Measurements from ENCODE around the gene PLAC8.
A peak's percentile ranks its signal among the peaks of the same experiment; 100 is the strongest.
"Not testable (repeated sequence)": the region's sequence is repeated elsewhere in the genome, so short reads cannot be mapped to it uniquely, and the experiment has no call there.

The PLAC8 gene

DNA sequence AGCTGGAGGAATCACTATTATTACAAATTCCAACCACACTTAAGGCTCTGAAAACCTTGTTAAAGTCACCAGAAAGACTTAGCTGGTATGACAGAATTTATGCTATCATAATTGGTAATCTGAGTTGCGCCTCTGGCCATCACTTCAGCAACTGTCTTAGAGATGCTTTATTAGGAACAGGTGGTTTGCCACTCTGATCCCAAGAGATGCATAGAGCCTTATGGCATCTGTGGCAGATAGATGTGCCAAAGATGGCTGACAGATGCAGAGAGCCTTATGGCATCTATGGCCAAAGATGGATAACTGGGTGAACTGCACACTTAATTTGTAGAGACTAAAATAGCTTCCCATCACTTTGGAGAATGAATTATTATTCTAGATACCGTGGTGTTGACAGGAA, 32.3 kb upstream of the PLAC8 start:
- DNase-seq (ENCODE audit: low read depth): no peak
- no peak overlapping the region for H3K4me3 ChIP-seq (ENCODE audit: low read depth, low read length)
- TF ChIP-seq CTCF (conservative IDR thresholded peaks at IDR 0.05; ENCODE audit: low read depth, low read length): no peak

GRCh38 chr4:83145776-83146175, 31.2 kb upstream of the PLAC8 start:
- DNase-seq (ENCODE audit: low read depth): not testable (repeated sequence)

GRCh38 chr4:83139514-83140156, 25.1 kb upstream of the PLAC8 start:
- no peak for TF ChIP-seq CTCF (conservative IDR thresholded peaks at IDR 0.05; ENCODE audit: low read depth, low read length)
- no peak overlapping the region for H3K4me3 ChIP-seq (ENCODE audit: low read depth, low read length)
- DNase-seq (ENCODE audit: low read depth): no peak

More at GRCh38 chr4:83145776-83146175, 31.2 kb upstream of the PLAC8 start:
- H3K4me3 ChIP-seq (ENCODE audit: low read depth, low read length): not testable (repeated sequence)

DNA sequence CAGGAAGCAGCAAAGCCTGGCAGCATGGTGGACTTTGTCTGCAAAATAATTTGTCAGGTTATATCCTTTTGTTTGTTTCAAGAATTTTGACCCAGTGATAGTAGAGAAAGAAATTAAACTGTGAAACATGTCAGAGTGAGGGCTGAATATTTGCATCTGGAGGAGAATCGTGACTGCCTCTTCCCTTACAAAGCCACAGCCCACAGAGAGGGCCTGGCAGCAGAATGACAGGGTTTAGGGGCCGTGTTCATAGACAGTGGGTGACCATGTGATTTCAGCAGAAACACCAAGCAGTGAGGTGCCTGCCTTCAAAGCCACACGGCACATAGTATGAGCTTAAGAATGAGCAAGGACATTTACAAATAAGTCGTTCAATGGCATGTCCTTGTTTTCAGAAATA, 24.4 kb upstream of the PLAC8 start:
- H3K4me3 ChIP-seq (ENCODE audit: low read depth, low read length): no peak overlapping the region
- TF ChIP-seq CTCF (conservative IDR thresholded peaks at IDR 0.05; ENCODE audit: low read depth, low read length): no peak
- DNase-seq (ENCODE audit: low read depth): no peak

GRCh38 chr4:83132065-83132464, 17.5 kb upstream of the PLAC8 start:
- no peak for DNase-seq (ENCODE audit: low read depth)
- no peak for TF ChIP-seq CTCF (conservative IDR thresholded peaks at IDR 0.05; ENCODE audit: low read depth, low read length)
- no peak overlapping the region for H3K4me3 ChIP-seq (ENCODE audit: low read depth, low read length)

DNA sequence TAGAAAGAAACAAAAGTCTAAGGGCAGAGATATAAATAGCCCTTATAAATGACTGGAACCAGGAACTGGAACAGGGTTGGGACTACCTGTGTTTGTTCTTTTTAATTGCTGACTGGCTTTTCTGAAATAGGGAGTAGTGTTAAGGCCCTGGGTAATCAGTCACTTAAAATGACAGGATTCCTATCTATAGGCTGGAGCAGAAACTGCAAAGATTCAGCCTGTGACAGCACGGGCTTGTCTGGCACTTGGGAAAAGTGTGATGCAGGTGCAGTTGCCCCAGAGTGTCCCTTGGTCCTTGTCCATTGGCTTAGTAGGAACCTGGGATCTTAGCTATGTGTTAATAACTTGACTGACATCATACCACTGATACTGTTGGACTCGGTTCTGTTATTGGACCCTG, 14.7 kb upstream of the PLAC8 start:
- no peak overlapping the region for H3K4me3 ChIP-seq (ENCODE audit: low read depth, low read length)
- no peak for TF ChIP-seq CTCF (conservative IDR thresholded peaks at IDR 0.05; ENCODE audit: low read depth, low read length)
- DNase-seq (ENCODE audit: low read depth): no peak

DNA sequence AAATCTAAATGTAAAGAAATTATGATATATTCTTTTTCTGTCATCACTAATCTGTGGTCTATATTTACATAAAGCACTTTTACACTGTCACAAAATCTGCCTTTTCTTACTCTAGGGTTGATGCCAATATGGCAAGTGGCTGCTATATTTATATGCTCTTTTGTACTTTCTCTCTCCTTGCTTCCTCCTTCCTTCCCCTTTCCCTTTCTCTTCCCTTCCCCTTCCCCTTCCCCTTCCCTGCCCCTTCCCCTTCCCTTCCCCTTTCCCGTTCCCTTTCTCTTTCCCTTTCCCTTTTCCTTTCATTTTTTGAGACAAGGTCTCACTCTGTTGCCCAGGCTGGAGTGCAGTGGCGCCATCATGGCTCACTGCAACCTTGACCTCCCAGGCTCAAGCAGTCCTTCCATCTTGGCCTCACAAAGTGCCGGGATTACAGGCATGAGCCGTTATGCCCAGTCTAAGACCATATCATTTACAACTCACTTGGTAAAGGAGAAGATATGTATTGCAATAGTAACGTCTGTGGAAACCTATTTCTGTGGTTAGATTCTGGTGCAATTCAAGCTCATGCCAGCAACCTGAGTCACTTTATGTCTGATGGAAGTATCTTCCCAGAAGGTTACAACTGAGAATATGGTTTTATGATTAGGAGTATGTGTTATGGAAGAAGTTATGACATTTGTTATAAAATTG, 13.9 kb upstream of the PLAC8 start:
- DNase-seq (ENCODE audit: low read depth): peak; percentile 96
- H3K4me3 ChIP-seq (ENCODE audit: low read depth, low read length): no peak overlapping the region
- TF ChIP-seq CTCF (conservative IDR thresholded peaks at IDR 0.05; ENCODE audit: low read depth, low read length): no peak
